ENCODE results near the gene GALNT5.
A peak's percentile ranks its signal among the peaks of the same experiment; 100 is the strongest.

Gene GALNT5

GRCh38 chr2:157291018-157291417, 33.5 kb downstream of the GALNT5 start:
- TF ChIP-seq CTCF (IDR thresholded peaks at IDR 0.05) = no peak
- TF ChIP-seq ZFX (IDR thresholded peaks at IDR 0.05; ENCODE audit: borderline replicate concordance) = no peak
- no peak overlapping the region for H3K27ac ChIP-seq

GRCh38 chr2:157292853-157293252, 35.3 kb downstream of the GALNT5 start:
- no peak overlapping the region for H3K27ac ChIP-seq
- no peak for TF ChIP-seq ZFX (IDR thresholded peaks at IDR 0.05; ENCODE audit: borderline replicate concordance)
- TF ChIP-seq CTCF (IDR thresholded peaks at IDR 0.05) = no peak

- TF ChIP-seq ZFX (IDR thresholded peaks at IDR 0.05; ENCODE audit: borderline replicate concordance) (no peak), CTCF (IDR thresholded peaks at IDR 0.05) (no peak)
- H3K27ac ChIP-seq = no peak overlapping the region
Observed at GRCh38 chr2:157296490-157296889, 39.0 kb downstream of the GALNT5 start.

- H3K27ac ChIP-seq = no peak overlapping the region
- TF ChIP-seq ZFX (IDR thresholded peaks at IDR 0.05; ENCODE audit: borderline replicate concordance) (no peak), CTCF (IDR thresholded peaks at IDR 0.05) (no peak)
Observed at GRCh38 chr2:157296958-157297357, 39.5 kb downstream of the GALNT5 start.

GRCh38 chr2:157301307-157301706, 43.8 kb downstream of the GALNT5 start:
- TF ChIP-seq ZFX (IDR thresholded peaks at IDR 0.05; ENCODE audit: borderline replicate concordance) = no peak
- TF ChIP-seq CTCF (IDR thresholded peaks at IDR 0.05) = no peak
- H3K27ac ChIP-seq = no peak overlapping the region

- peak; percentile 70 for TF ChIP-seq CTCF (IDR thresholded peaks at IDR 0.05)
- TF ChIP-seq ZFX (IDR thresholded peaks at IDR 0.05; ENCODE audit: borderline replicate concordance) = no peak
- no peak overlapping the region for H3K27ac ChIP-seq
Observed at GRCh38 chr2:157302492-157303099, 45.1 kb downstream of the GALNT5 start.

- no peak for TF ChIP-seq CTCF (IDR thresholded peaks at IDR 0.05)
- no peak for TF ChIP-seq ZFX (IDR thresholded peaks at IDR 0.05; ENCODE audit: borderline replicate concordance)
- no peak overlapping the region for H3K27ac ChIP-seq
Observed at GRCh38 chr2:157303612-157304011, 46.1 kb downstream of the GALNT5 start.

Measured in 22Rv1 (cell line).